GM18498 (cell line): ENCODE data around the gene RPS21.

Experiments used
- ATAC-seq: cut with Tn5 transposase; IDR thresholded peaks from one replicate; pipeline ENCODE4 v1.9.1; 2021; ENCODE audit warnings: mild to moderate bottlenecking, moderate library complexity; ENCODE audit not compliant: unreplicated experiment

Gene RPS21

GRCh38 chr20:62395311-62396242 lies 8.7 kb downstream of the RPS21 start:
- no peak for ATAC-seq

DNA sequence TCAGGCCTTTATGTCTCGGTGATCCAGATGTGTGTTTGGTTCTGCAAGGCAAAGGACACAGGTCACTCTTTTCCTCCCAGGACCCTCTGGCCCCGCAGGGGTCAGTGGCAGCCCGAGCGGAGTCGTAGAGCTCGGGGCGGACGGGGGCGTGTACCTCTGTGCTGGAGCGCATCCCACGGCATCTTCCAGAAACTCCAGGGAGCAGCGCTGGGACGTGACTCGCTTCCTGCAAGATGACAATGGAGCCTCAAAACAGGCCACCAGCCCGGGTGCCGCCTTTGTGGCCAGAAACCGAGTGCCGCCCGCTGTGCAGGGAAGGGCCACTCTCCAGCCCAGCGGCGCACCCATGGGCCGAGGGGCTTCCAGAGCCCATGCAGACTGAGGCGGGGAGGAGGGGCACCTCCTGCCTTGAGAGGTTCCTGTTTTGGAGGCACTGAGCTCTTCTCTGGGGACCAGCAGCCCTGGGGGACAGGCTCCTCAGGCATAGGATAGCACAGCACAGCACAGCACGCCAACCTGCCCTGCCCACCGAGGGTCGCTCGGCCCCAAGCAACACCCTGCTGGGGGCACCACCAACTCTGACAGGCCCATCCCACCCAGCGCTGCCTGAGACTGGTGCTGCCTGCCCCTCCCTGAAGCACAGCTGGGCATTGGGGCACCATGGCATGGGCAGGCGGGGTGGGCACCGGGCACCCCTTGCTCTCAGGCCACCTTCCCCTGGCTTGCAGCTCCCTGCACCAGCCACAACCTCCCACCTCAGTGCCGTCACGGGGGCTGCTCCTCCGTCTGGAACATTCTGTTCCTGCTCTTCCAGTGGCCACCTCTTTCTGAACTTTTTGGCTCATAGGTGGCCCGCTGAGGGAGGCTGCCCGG lies 9.7 kb downstream of the RPS21 start:
- ATAC-seq: no peak

DNA sequence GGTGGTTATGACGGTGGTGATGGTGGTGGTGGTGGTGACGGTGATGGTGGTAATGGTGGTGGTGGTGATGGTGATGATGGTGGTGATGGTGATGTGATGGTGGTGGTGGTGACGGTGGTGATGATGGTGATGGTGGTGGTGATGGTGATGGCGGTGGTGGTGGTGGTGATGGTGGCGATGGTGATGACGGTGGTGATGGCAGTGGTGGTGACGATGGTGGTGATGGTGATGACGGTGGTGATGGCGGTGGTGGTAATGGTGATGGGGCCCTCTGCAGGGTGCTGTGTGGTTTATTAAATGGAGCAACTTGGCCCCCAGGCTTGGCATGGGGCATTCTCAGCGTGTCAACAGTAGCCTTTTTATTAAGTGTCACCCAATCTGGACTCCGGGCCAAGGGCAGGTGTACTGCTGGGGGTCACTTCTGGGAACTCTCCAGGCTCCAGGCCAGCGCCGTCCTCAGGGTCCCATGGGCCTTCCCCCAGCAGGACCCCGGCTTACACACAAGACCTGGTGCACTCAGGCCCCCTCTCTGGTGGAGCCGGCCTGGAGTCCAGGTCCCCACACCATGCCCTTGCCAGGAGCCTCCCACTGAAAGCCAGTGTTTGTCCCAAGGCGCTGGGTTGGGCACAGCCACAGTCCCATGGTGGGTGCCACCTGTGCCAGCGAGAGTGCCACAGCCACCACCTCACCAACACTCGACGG lies 11.4 kb downstream of the RPS21 start:
- ATAC-seq: no peak

GRCh38 chr20:62400021-62400420 lies 13.1 kb downstream of the RPS21 start:
- ATAC-seq: no peak

DNA sequence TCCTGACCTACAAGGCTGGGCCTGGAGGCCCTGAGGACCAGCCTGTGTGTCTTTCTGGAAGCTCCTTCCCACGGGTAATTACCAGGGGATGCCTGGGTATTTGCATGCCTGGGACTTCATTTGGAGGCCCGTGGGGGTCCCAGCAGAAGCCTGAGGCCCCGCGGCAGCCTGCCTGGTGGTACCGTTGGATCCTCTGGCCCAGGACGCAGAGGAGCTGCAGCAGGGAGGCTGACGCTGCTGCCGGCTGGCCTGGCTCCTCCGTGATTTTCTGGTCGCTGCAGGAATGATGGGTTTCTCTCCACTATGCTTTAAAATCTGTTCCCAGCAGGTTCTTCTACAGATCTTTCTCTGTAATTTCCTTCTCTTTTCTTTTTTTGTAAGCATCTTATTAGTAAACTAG lies 13.6 kb downstream of the RPS21 start:
- ATAC-seq: no peak

DNA sequence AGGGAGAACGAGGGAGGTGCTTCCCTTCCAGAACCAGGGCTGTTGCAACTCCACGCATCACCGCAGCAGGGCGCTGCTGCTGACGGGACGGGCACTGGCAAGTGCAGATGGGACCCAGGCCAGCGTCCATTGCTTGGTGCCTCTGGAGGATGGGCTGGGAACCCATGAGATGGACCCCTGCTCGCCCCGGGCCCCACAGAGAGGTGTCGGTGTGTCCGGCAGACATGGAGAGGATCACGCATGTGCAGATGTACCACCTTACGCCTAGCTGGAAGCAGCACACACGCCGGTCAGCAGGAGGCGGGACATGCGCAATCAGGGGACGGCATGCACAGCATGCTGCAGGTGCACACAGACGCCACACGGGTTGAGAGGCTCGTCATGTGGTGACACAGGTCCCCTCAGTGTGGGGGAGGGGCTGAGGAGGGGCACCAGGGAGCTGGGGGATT lies 14.5 kb downstream of the RPS21 start:
- ATAC-seq: no peak

GRCh38 chr20:62402456-62403150 lies 15.7 kb downstream of the RPS21 start:
- no peak for ATAC-seq

DNA sequence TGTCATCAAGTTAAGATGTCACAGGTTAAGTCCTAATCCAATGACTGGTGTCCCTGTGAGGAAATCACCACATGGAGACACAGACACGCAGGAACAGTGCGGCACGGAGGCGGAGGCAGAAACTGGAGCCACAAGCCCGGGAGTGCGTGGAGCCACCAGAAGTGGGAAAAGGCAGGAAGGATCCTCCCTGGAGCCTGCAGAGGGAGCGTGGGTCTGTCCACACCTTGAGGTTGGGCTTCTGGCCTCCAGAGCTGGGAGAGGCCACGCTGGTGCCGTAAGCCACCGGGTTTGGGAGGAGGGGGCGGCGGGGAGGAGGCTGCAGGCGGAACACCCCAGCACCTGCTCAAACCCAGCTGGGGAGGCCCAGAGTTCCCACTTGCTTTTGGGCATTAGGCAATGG lies 16.4 kb downstream of the RPS21 start:
- no peak for ATAC-seq

DNA sequence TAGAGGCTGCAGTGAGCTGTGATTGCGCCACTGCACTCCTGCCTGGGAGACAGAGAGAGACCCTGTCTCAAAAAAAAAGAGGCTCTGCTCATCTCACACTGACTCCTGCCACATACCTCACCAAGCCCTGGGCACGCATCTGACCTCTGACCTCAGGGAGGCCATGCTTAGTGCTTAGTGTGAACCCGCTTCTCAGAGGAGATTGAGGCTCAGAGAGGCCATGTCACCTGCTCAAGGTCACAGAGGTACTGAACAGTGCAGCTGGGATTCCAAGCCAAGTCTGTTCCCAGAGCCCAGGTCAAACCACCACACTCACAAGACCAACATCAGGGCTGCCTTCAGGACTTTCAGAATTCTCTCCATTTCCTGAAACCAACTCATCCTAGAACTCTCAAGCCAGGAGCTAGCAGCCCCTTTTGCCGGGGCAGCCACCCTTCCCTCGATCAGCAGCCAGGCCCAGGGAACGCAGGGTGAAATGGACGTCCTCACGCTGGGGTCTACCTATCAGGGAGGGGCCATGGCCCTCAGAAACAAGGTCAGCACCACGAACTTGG lies 17.3 kb downstream of the RPS21 start:
- ATAC-seq: no peak

DNA sequence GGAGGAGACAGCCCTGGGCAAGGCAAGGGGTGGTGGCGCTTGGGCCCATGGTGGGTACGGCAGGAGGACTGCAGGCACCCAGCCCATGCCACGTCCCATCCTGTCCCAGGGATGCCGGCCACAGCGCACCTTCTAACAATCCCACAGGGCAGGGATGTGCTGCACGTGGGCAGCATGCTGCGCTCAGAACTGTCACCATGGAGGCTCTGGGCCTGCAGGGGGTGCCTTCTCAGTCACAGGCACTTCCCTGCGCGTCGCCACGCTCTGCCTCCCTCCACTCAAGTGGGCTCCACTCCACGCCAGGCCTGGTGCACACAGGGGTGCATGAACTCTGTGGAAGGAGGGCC lies 17.8 kb downstream of the RPS21 start:
- ATAC-seq: no peak

DNA sequence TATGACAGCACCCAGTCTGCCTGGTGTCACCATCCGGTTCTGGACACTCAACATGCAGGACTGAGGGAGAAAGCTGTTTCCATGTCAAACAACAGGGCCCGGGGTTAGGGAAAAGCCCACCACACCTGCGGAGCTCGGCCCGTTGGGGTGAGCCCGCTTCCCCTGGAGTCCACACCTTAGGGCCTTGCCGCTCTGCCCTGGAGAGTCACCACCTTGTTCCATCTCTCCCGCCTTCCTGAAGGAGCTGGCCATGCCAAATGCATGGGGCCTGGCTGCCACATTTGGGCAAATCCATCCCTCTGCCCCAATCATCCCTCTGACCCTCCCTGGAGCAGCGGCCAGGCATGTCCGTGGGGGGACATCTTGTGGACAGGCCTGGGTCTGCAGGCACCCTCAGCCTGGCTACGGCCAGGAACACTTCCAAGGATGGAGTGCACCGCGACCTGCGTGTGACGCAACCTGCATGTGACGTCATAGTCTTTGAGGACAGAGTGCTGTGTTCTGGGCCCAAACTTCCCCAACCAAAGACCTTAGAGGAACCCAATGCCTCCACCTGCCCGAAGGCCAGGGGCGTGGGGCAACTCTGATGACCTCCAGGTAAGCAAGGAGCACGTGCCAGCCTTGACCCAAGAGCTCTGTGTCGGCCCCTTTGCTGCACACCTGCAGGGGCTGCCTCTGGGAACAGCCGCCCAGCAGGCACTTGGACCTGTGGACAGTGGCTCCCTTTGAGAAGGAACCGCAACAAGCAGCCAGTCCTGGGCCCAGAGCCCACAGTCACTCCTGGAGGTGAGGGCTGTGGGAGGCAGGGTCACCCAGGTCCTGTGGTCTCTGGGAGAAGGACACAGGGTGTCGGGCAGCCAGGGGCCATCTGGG lies 18.4 kb downstream of the RPS21 start:
- ATAC-seq: no peak

GRCh38 chr20:62405981-62406513 lies 19.1 kb downstream of the RPS21 start:
- ATAC-seq: no peak

- ATAC-seq: peak; percentile 3
Observed at GRCh38 chr20:62406635-62407176, 19.8 kb downstream of the RPS21 start.

DNA sequence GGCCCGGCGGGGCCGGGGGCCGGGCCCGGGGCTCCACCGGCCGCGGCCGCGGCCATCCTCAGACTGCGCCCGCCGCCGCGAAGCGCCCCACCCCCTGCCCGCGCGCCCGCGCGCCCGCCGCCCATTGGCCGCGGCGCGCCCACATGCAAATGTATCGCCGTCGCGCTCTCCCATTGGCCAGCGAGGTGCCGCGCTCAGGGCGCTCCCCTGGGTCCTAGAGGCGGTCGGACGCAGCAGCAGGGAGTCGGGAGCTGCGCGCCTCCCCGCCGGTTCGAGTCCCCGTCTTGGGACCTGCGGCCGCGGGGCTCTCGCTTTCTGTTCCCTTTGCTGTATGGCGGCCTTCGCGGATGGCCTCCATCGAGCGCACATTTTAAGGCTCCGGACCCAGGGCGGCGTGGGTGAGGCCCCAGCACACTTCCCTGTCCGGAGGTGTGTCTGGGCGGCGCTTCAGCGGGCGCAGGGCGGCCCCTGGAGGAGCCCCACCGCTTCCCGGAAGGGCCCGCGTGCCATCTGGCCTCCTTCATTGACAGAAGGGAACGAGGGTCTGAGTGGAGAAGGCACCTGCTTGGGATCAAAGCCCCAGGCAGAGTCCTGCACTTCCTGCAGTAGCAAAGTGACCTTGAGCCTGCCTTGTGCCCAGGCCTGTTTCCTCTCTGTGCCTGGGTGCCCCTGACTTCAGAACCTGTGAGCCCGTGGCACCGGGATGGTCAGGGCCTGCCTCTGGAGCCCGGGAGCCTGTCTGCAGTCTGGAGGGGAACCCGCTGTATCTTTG lies 20.5 kb downstream of the RPS21 start, which contains the start of gene CABLES2:
TSS of gene CABLES2 (minus strand) at position 65 of the 772 bp plus-strand sequence. CDS start at position 56, 9 bp downstream.
- peak; percentile 88 for ATAC-seq

DNA sequence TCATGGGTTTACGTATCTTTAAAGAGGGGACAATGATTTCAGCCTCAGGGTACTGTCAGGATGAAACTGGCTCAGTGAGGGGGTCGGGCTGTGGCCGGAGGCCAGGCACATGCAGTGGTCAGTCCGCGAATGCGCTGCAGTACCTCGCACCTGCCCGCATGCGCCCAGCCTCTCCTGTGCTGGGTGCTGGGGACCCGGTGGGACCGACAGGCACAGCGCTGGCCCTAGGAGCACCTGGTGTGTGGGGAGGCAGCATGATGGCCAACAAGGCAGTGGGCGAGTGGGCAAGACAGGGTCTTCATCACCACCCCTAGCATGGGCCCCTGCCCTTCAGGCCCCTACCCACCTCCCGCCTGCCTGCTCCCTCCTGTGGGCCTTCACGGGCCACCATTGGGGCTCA lies 21.2 kb downstream of the RPS21 start:
- no peak for ATAC-seq

- ATAC-seq: no peak
Observed at GRCh38 chr20:62408640-62409039, 21.7 kb downstream of the RPS21 start.

DNA sequence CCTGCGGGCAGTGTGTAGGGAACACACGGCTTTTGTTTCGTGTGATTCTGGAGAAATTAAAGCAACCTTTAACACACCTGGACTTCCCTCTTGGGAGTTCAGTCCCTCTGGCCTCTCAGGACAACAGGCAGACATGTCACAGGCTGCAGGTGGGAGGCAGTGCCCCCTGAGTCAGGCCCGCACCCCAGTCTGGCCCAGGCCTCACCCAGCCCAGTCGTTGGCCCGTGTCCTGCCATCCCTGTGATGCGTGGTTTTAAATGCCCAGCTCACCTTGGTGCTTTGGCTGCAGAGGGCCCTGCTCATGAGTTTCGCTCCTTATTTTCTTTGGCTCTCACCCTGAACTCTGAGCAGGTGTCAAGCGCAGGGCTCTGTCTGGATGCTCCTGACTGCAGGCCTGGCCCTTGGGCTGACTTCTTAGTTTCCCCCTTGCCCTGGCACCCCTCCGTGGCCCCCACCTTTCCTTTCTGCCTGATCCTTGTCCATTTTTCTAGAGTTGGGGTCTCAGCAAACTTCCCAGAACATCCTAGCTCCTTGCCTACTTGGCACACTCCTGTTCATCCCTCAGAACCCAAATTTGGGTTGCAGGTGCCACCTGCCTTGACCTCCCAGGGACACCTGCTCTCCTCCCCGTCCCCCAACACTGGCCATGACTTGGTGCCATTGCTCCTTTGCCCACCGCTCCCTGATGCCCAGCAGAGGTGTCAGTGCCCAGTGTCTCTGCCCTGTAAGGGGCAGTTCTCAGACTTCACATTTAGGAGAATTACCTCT lies 22.4 kb downstream of the RPS21 start:
- ATAC-seq: no peak
